GM12892 (cell line): Measurements from ENCODE around the gene NFIX.

ENCODE experiments used
- POLR2A ChIP-seq: IDR thresholded peaks from 2 replicates; pipeline ENCODE4 v1.6.1; 2011; ENCODE audit warnings: low read depth, low read length, control low read depth
- POLR2AphosphoS5 ChIP-seq: IDR thresholded peaks from 2 replicates; pipeline ENCODE4 v1.6.1; 2011; ENCODE audit warnings: low read depth, low read length, control low read depth
- TAF1 ChIP-seq: IDR thresholded peaks from 2 replicates; pipeline ENCODE4 v1.6.1; 2011; ENCODE audit warnings: low read depth, mild to moderate bottlenecking, control low read depth, low read length, borderline replicate concordance

DNA sequence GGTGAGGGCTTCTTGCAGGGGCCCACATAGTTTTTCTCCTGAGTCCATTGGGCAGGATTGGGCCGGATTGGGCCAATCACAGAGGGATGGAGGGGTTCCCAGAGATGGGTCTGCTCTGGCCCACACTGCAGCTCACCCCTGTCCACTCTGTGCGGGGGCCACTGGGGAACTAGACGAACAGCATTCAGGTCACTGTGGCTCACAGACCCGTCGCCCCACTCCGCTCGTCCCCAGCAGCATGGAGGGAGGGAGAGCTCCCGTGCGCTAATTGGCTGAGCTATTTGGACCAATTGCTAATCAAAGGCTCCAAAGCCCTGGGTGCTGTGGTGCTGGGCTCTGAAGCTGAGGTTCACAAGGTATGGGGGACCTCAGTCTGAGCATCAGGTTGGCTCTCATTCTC is 134.1 kb downstream of the NFIX start:
- TF ChIP-seq POLR2A: no peak
- TF ChIP-seq POLR2AphosphoS5: no peak
- TF ChIP-seq TAF1: no peak
